DND-41 (cell line): ENCODE results near the gene SLC25A51.

ENCODE experiments used
- ATAC-seq: fragments of 200-7000 bp; cut with Tn5 transposase; 3 replicates; pipeline ENCODE4 v1.9.1; 2021; ENCODE audit warnings: low read depth; ENCODE audit not compliant: insufficient read depth
- DNase-seq: peaks from one replicate; pipeline ENCODE4 v3.0.0-alpha.2; 2020
- H2AFZ ChIP-seq: 2 replicates; pipeline ENCODE4 v1.6.0; 2012; ENCODE audit warnings: low read depth, low read length
- H3K27ac ChIP-seq: 2 replicates; pipeline ENCODE4 v1.5.1; 2012; ENCODE audit warnings: low read length, inconsistent platforms
- H3K27me3 ChIP-seq: fragments of 200-600 bp; sonication (generic); 2 replicates; pipeline ENCODE4 v1.6.0; 2012; ENCODE audit warnings: low read length, mild to moderate bottlenecking, inconsistent platforms; ENCODE audit not compliant: insufficient read depth, poor library complexity
- H3K36me3 ChIP-seq: 2 replicates; pipeline ENCODE4 v1.5.1; 2012; ENCODE audit warnings: low read length, inconsistent platforms; ENCODE audit not compliant: insufficient read depth
- H3K4me1 ChIP-seq: 2 replicates; pipeline ENCODE4 v1.5.1; 2012; ENCODE audit warnings: mild to moderate bottlenecking, low read length; ENCODE audit not compliant: insufficient read depth
- H3K4me2 ChIP-seq: 2 replicates; pipeline ENCODE4 v1.6.0; 2012; ENCODE audit warnings: mild to moderate bottlenecking, moderate library complexity, low read length, inconsistent platforms; ENCODE audit not compliant: insufficient read depth
- H3K4me3 ChIP-seq, 2 experiments: fragments of 200-600 bp in 1 of 2; shearing (Covaris generic) in 1 of 2; 2 replicates each; pipeline ENCODE4 v1.5.1; 2012 to 2016; ENCODE audit warnings: inconsistent platforms in 2 of 2, low read length in 2 of 2, mild to moderate bottlenecking in 2 of 2, low read depth in 1 of 2, moderate library complexity in 1 of 2
- H3K79me2 ChIP-seq: 2 replicates; pipeline ENCODE4 v1.6.0; 2012; ENCODE audit warnings: low read length, inconsistent platforms; ENCODE audit not compliant: insufficient read depth
- H3K9ac ChIP-seq: 2 replicates; pipeline ENCODE4 v1.6.0; 2012; ENCODE audit warnings: low read depth, mild to moderate bottlenecking, inconsistent platforms, low read length, moderate library complexity
- H3K9me3 ChIP-seq: 2 replicates; pipeline ENCODE4 v1.5.1; 2012; ENCODE audit warnings: low read length, moderate library complexity, mild to moderate bottlenecking, inconsistent platforms; ENCODE audit not compliant: insufficient read depth, severe bottlenecking
- H4K20me1 ChIP-seq: 2 replicates; pipeline ENCODE4 v1.6.0; 2012; ENCODE audit warnings: low read length; ENCODE audit not compliant: insufficient read depth
- CTCF ChIP-seq: IDR thresholded peaks from 2 replicates; pipeline ENCODE4 v1.5.1; 2012; ENCODE audit warnings: borderline replicate concordance, low read length, moderate library complexity, mild to moderate bottlenecking; ENCODE audit not compliant: poor library complexity, severe bottlenecking; ENCODE audit errors: extremely low read depth
- EZH2 ChIP-seq: IDR thresholded peaks from 3 replicates; pipeline ENCODE4 v1.6.1; 2012; ENCODE audit warnings: borderline replicate concordance, low read depth, mild to moderate bottlenecking, moderate library complexity, low read length, inconsistent platforms; ENCODE audit not compliant: severe bottlenecking

The SLC25A51 gene

GRCh38 chr9:37939575-37940095, 35.7 kb upstream of the SLC25A51 start:
- Histone ChIP-seq H3K4me2 (no peak overlapping the region), H3K79me2 (no peaks in the 10 kb centered on the region), H3K4me3 (no peak overlapping the region), H4K20me1 (no peaks in the 10 kb centered on the region), H3K27me3 (no peaks in the 10 kb centered on the region), H3K27ac (no peak overlapping the region), H3K36me3 (no peaks in the 10 kb centered on the region), H3K9me3 (no peaks in the 10 kb centered on the region), H3K9ac (no peak overlapping the region), H2AFZ (no peak overlapping the region), H3K4me1 (no peaks in the 10 kb centered on the region)
- no peak for TF ChIP-seq CTCF
- no peak for TF ChIP-seq EZH2
- no peak for DNase-seq
- ATAC-seq, result no peak

- H3K9ac ChIP-seq, result no peak overlapping the region
- H3K9me3 ChIP-seq, result no peaks in the 10 kb centered on the region
- H3K4me1 ChIP-seq, result no peaks in the 10 kb centered on the region
- H3K4me2 ChIP-seq, result no peak overlapping the region
- H4K20me1 ChIP-seq, result no peaks in the 10 kb centered on the region
- H3K79me2 ChIP-seq, result no peaks in the 10 kb centered on the region
- no peaks in the 10 kb centered on the region for H3K27me3 ChIP-seq
- no peak for TF ChIP-seq EZH2
- no peak for TF ChIP-seq CTCF
- DNase-seq, result no peak
- no peaks in the 10 kb centered on the region for H3K36me3 ChIP-seq
- H3K27ac ChIP-seq, result no peak overlapping the region
- H2AFZ ChIP-seq, result no peak overlapping the region
- no peak for ATAC-seq
- H3K4me3 ChIP-seq, result no peak overlapping the region
Observed at GRCh38 chr9:37938121-37938891, 34.4 kb upstream of the SLC25A51 start.

- Histone ChIP-seq H3K27me3 (no peaks in the 10 kb centered on the region), H3K4me3 (no peak overlapping the region), H3K36me3 (no peaks in the 10 kb centered on the region), H3K4me1 (no peaks in the 10 kb centered on the region), H3K27ac (no peak overlapping the region), H3K9ac (no peak overlapping the region), H2AFZ (no peak overlapping the region), H3K9me3 (no peaks in the 10 kb centered on the region), H3K79me2 (no peaks in the 10 kb centered on the region), H3K4me2 (no peak overlapping the region), H4K20me1 (no peaks in the 10 kb centered on the region)
- ATAC-seq (no peak), DNase-seq (no peak)
- TF ChIP-seq EZH2 (no peak), CTCF (no peak)
Observed at GRCh38 chr9:37937366-37937765, 33.4 kb upstream of the SLC25A51 start.
